Measurements from ENCODE around the gene DIO3. TPM values are rescaled to one million over a fixed set of nuclear protein-coding genes. Genes with fewer than 3 reads are reported as not detected.

The DIO3 gene
- total RNA-seq, 1 experiment from 2014 or later: not detected

DNA sequence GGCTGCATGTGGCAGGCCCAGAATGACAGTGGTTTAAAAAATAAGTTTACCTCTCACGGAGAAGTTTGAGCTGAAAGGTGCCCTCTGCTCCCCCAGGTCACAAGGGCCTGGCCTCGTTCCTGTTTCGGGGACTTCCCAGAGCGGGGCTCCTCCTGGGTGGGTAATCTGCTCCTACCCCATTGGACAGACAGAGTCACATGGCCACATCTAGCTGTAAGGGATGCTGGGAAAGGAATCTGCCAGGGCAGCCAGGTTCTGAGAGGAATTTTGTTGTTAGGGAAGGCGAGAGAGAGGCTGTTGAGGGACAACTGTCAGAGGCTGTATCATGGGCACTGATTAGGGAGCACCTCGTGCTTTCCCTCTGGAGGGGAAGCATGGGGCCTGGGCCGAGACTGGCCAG, 24.0 kb upstream of the DIO3 start:
- Histone ChIP-seq H3K9me2 (replicated peaks; ENCODE audit: insufficient read depth, low read length) (no peaks in the 10 kb centered on the region), H3K79me2 (ENCODE audit: low read length) (no peaks in the 10 kb centered on the region), H3K9ac (ENCODE audit: low read length) (no peak overlapping the region), H3K27ac (ENCODE audit: low read length) (no peak overlapping the region), H3K9me3 (ENCODE audit: low read length) (no peaks in the 10 kb centered on the region), H3K4me3 (ENCODE audit: low read length) (no peak overlapping the region), H3K4me1 (ENCODE audit: low read length) (no peaks in the 10 kb centered on the region), H3K4me2 (ENCODE audit: low read depth, low read length, poor library complexity, severe bottlenecking) (no peak overlapping the region), H4K20me1 (ENCODE audit: insufficient read depth, low read depth, low read length) (no peaks in the 10 kb centered on the region), H3K36me3 (ENCODE audit: insufficient read depth, low read length) (no peaks in the 10 kb centered on the region), H2AFZ (ENCODE audit: low read length) (no peak overlapping the region), H3K27me3 (ENCODE audit: low read length) (no peaks in the 10 kb centered on the region)
- DNase-seq: no peak

DNA sequence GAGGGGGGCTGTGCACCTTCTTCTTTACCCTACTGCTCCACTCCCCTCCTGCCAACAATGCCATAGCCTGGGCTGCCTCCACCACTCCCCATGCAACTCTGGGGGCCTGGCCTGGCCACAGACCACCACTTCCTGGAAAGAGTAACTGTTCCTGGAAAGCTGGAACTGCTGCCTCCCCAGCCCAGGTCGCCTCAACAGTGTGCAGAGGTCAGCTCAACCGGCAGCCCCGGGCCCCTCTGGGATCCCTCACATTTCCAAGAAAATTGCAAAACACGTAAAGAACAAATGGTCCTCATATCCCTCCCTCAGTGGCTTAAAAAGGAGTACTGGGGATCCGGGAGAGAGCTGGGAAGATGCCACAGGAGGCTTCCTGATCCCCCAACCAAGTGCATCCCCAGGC, 22.4 kb upstream of the DIO3 start:
- Histone ChIP-seq H4K20me1 (ENCODE audit: insufficient read depth, low read depth, low read length) (no peaks in the 10 kb centered on the region), H3K9me3 (ENCODE audit: low read length) (no peaks in the 10 kb centered on the region), H3K9me2 (replicated peaks; ENCODE audit: insufficient read depth, low read length) (no peaks in the 10 kb centered on the region), H3K36me3 (ENCODE audit: insufficient read depth, low read length) (no peaks in the 10 kb centered on the region), H3K4me2 (ENCODE audit: low read depth, low read length, poor library complexity, severe bottlenecking) (no peak overlapping the region), H3K4me3 (ENCODE audit: low read length) (no peak overlapping the region), H3K79me2 (ENCODE audit: low read length) (no peaks in the 10 kb centered on the region), H3K27ac (ENCODE audit: low read length) (no peak overlapping the region), H3K4me1 (ENCODE audit: low read length) (no peaks in the 10 kb centered on the region), H3K27me3 (ENCODE audit: low read length) (no peaks in the 10 kb centered on the region), H3K9ac (ENCODE audit: low read length) (no peak overlapping the region), H2AFZ (ENCODE audit: low read length) (no peak overlapping the region)
- no peak for DNase-seq

GRCh38 chr14:101539880-101540279, 21.4 kb upstream of the DIO3 start:
- Histone ChIP-seq H3K4me1 (ENCODE audit: low read length) (no peaks in the 10 kb centered on the region), H3K9me3 (ENCODE audit: low read length) (no peaks in the 10 kb centered on the region), H3K27ac (ENCODE audit: low read length) (no peak overlapping the region), H4K20me1 (ENCODE audit: insufficient read depth, low read depth, low read length) (no peaks in the 10 kb centered on the region), H3K4me2 (ENCODE audit: low read depth, low read length, poor library complexity, severe bottlenecking) (no peak overlapping the region), H3K79me2 (ENCODE audit: low read length) (no peaks in the 10 kb centered on the region), H3K36me3 (ENCODE audit: insufficient read depth, low read length) (no peaks in the 10 kb centered on the region), H3K9ac (ENCODE audit: low read length) (no peak overlapping the region), H2AFZ (ENCODE audit: low read length) (no peak overlapping the region), H3K9me2 (replicated peaks; ENCODE audit: insufficient read depth, low read length) (no peaks in the 10 kb centered on the region), H3K27me3 (ENCODE audit: low read length) (no peaks in the 10 kb centered on the region), H3K4me3 (ENCODE audit: low read length) (no peak overlapping the region)
- no peak for DNase-seq

DNA sequence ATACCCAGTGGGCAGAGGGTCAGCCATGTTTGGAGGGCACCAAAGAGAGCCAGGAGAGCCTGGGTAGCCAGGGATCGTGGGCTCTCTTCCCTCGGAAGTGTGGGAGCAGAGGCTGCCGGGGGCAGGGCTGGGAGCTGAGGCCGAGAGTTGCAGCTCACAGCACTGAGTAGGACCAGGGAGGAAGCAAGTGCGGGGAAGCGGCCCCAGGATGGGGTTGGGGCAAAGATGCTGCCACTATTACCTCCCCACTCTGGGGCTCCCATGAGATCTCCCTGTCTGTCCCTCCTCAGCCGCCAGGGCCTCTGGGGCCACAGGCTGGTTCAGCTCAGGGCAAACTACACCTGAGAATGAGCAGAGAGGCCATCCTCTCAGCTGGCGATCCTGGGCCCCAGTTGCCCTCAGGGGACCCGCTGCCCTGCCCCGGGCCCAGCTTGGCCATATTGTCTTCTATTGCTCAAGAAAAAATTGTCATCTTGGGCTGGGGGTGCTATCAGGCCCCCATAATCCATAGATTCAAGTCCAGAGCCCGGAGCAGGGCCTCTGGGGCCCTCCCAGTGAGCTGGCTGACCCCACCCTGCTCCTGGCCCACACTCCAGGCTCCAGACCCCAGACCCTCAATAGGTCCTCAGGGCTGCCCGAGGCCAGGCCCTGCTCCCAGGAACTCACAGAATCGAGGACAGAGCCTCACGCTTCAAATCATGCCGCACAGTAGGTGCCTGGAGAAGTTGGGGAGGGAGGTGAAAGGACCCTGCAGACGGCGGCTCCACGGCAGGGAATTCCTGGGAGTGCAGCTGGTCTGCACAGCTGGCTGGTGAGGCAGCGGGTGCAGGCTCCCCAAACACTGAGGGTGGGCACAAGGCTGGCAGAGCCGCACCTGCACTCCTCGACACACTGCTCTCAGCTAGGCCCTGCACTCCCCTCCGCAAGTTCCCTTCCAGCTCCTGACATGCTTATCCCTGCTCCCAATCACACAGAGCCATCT, 20.5 kb upstream of the DIO3 start:
- H3K4me1 ChIP-seq (ENCODE audit: low read length): no peaks in the 10 kb centered on the region
- H3K79me2 ChIP-seq (ENCODE audit: low read length): no peaks in the 10 kb centered on the region
- no peak for DNase-seq
- no peaks in the 10 kb centered on the region for H3K27me3 ChIP-seq (ENCODE audit: low read length)
- H4K20me1 ChIP-seq (ENCODE audit: insufficient read depth, low read depth, low read length): no peaks in the 10 kb centered on the region
- H3K4me2 ChIP-seq (ENCODE audit: low read depth, low read length, poor library complexity, severe bottlenecking): no peak overlapping the region
- no peak overlapping the region for H3K9ac ChIP-seq (ENCODE audit: low read length)
- no peak overlapping the region for H2AFZ ChIP-seq (ENCODE audit: low read length)
- no peaks in the 10 kb centered on the region for H3K36me3 ChIP-seq (ENCODE audit: insufficient read depth, low read length)
- no peak overlapping the region for H3K4me3 ChIP-seq (ENCODE audit: low read length)
- no peak overlapping the region for H3K27ac ChIP-seq (ENCODE audit: low read length)
- H3K9me2 ChIP-seq (replicated peaks; ENCODE audit: insufficient read depth, low read length): no peaks in the 10 kb centered on the region
- no peaks in the 10 kb centered on the region for H3K9me3 ChIP-seq (ENCODE audit: low read length)

DNA sequence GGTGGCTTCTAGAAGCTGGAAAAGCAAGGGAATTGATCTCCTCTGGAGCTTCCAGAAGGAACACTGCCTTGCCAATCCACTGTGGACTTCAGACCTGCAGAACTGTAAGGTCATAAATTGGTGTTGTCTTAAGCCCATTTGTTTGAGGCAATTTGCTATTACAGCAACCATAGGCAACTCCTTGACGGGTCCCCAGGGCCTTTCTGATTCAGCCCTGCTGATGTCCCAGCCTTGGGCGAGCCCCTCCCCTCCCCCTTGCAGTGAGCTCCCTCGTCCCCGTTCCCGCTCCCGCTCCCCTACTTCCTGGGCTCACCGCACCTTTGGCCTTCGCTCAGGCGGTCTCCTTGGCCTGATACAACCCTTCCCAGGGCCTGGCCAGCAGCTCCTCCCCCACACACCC, 18.9 kb upstream of the DIO3 start:
- H3K9me3 ChIP-seq (ENCODE audit: low read length): no peaks in the 10 kb centered on the region
- H3K9ac ChIP-seq (ENCODE audit: low read length): no peak overlapping the region
- H3K4me3 ChIP-seq (ENCODE audit: low read length): no peak overlapping the region
- no peak overlapping the region for H3K27ac ChIP-seq (ENCODE audit: low read length)
- no peaks in the 10 kb centered on the region for H3K9me2 ChIP-seq (replicated peaks; ENCODE audit: insufficient read depth, low read length)
- DNase-seq: no peak
- H3K79me2 ChIP-seq (ENCODE audit: low read length): no peaks in the 10 kb centered on the region
- no peaks in the 10 kb centered on the region for H3K36me3 ChIP-seq (ENCODE audit: insufficient read depth, low read length)
- no peak overlapping the region for H2AFZ ChIP-seq (ENCODE audit: low read length)
- H3K4me1 ChIP-seq (ENCODE audit: low read length): no peaks in the 10 kb centered on the region
- H4K20me1 ChIP-seq (ENCODE audit: insufficient read depth, low read depth, low read length): no peaks in the 10 kb centered on the region
- no peak overlapping the region for H3K4me2 ChIP-seq (ENCODE audit: low read depth, low read length, poor library complexity, severe bottlenecking)
- H3K27me3 ChIP-seq (ENCODE audit: low read length): no peaks in the 10 kb centered on the region

DNA sequence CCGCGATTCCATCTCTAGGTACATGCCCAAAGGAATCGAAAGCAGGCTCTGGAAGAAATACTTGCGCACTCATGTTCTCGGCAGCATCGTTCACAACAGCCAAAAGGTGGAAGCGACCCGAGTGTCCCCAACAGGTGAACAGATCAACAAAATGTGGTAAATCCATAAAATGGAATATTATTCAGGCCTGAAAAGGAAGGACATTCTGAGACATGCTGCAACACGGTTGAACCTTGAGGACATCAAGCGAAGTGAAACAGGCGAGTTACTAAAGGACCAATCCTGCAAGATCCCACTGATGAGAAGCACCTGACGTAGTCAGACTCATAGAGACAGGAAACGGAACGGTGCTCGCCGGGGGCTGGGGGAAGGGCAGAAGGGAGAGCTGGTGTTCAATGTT, 17.5 kb upstream of the DIO3 start:
- H2AFZ ChIP-seq (ENCODE audit: low read length): no peak overlapping the region
- H3K4me2 ChIP-seq (ENCODE audit: low read depth, low read length, poor library complexity, severe bottlenecking): no peak overlapping the region
- no peaks in the 10 kb centered on the region for H3K27me3 ChIP-seq (ENCODE audit: low read length)
- no peaks in the 10 kb centered on the region for H3K79me2 ChIP-seq (ENCODE audit: low read length)
- no peak for DNase-seq
- H4K20me1 ChIP-seq (ENCODE audit: insufficient read depth, low read depth, low read length): no peaks in the 10 kb centered on the region
- H3K9ac ChIP-seq (ENCODE audit: low read length): no peak overlapping the region
- no peaks in the 10 kb centered on the region for H3K9me2 ChIP-seq (replicated peaks; ENCODE audit: insufficient read depth, low read length)
- H3K9me3 ChIP-seq (ENCODE audit: low read length): no peaks in the 10 kb centered on the region
- no peak overlapping the region for H3K27ac ChIP-seq (ENCODE audit: low read length)
- no peaks in the 10 kb centered on the region for H3K4me1 ChIP-seq (ENCODE audit: low read length)
- no peaks in the 10 kb centered on the region for H3K36me3 ChIP-seq (ENCODE audit: insufficient read depth, low read length)
- no peak overlapping the region for H3K4me3 ChIP-seq (ENCODE audit: low read length)

GRCh38 chr14:101544550-101544949, 16.7 kb upstream of the DIO3 start:
- Histone ChIP-seq H2AFZ (ENCODE audit: low read length) (no peak overlapping the region), H3K4me3 (ENCODE audit: low read length) (no peak overlapping the region), H4K20me1 (ENCODE audit: insufficient read depth, low read depth, low read length) (no peaks in the 10 kb centered on the region)

DNA sequence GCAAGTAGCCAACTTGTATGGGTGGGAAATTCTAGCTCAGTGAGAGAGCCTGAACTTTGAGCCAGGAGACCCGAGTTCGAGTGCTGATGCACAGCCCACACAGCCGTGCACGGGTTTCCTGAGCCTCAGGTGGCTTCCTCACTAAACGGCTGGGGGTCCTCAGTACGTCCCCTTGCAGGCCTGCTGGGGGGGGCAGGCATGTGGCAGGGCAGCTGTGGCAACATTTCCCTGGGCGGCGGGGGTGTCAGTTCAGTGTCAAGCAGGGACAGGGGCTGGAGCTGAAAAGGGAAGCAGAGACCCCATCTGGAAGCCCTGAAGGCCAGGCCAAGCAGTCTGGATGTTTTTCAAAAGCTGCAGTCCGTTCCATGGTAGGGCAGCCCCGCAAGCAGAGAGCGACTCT, 14.6 kb upstream of the DIO3 start:
- Histone ChIP-seq H3K9ac (ENCODE audit: low read length) (no peak overlapping the region), H2AFZ (ENCODE audit: low read length) (no peak overlapping the region), H3K27me3 (ENCODE audit: low read length) (no peaks in the 10 kb centered on the region), H3K79me2 (ENCODE audit: low read length) (no peaks in the 10 kb centered on the region), H3K9me3 (ENCODE audit: low read length) (no peaks in the 10 kb centered on the region), H3K27ac (ENCODE audit: low read length) (no peak overlapping the region), H3K4me1 (ENCODE audit: low read length) (no peaks in the 10 kb centered on the region), H3K4me3 (ENCODE audit: low read length) (no peak overlapping the region), H3K36me3 (ENCODE audit: insufficient read depth, low read length) (no peaks in the 10 kb centered on the region), H3K4me2 (ENCODE audit: low read depth, low read length, poor library complexity, severe bottlenecking) (no peak overlapping the region), H3K9me2 (replicated peaks; ENCODE audit: insufficient read depth, low read length) (no peaks in the 10 kb centered on the region), H4K20me1 (ENCODE audit: insufficient read depth, low read depth, low read length) (no peaks in the 10 kb centered on the region)
- DNase-seq: no peak

More at GRCh38 chr14:101544550-101544949, 16.7 kb upstream of the DIO3 start:
- Histone ChIP-seq H3K4me1 (ENCODE audit: low read length) (no peaks in the 10 kb centered on the region), H3K9ac (ENCODE audit: low read length) (no peak overlapping the region), H3K4me2 (ENCODE audit: low read depth, low read length, poor library complexity, severe bottlenecking) (no peak overlapping the region), H3K9me3 (ENCODE audit: low read length) (no peaks in the 10 kb centered on the region), H3K9me2 (replicated peaks; ENCODE audit: insufficient read depth, low read length) (no peaks in the 10 kb centered on the region), H3K27ac (ENCODE audit: low read length) (no peak overlapping the region), H3K79me2 (ENCODE audit: low read length) (no peaks in the 10 kb centered on the region), H3K36me3 (ENCODE audit: insufficient read depth, low read length) (no peaks in the 10 kb centered on the region), H3K27me3 (ENCODE audit: low read length) (no peaks in the 10 kb centered on the region)
- DNase-seq: no peak

Data from Karpas-422 (cell line).